ENCODE data around the gene FAM118A.
"Not testable (repeated sequence)": the region's sequence is repeated elsewhere in the genome, so short reads cannot be mapped to it uniquely, and the experiment has no call there.

FAM118A gene

DNA sequence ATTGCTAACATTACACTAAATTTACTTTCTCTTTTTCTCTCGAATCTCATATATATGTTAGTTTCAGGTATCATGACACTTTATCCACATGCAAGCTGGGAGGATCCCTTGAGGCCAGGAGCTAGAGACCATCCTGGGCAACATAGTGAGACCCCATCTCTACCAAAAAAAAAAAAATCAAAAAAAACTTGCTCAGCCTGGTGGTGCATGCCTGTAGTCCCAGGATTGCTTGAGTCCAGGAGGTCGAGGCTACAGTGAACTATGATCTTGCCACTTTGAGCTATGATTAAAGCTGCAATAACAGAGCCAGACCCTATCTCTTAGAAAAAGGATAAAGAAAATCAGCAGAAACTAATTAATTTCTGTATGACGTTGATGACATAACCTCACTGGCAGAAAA is 28.7 kb upstream of the FAM118A start:
- DNase-seq (ENCODE audit: low read depth, low spot score) = no peak

- DNase-seq (ENCODE audit: low read depth, low spot score) = no peak
Observed at GRCh38 chr22:45284705-45285262, 24.9 kb upstream of the FAM118A start, which contains the start of gene UPK3A. UPK3A (plus strand) TSS chr22:45284949; CDS start chr22:45285014, 65 bp downstream.

DNA sequence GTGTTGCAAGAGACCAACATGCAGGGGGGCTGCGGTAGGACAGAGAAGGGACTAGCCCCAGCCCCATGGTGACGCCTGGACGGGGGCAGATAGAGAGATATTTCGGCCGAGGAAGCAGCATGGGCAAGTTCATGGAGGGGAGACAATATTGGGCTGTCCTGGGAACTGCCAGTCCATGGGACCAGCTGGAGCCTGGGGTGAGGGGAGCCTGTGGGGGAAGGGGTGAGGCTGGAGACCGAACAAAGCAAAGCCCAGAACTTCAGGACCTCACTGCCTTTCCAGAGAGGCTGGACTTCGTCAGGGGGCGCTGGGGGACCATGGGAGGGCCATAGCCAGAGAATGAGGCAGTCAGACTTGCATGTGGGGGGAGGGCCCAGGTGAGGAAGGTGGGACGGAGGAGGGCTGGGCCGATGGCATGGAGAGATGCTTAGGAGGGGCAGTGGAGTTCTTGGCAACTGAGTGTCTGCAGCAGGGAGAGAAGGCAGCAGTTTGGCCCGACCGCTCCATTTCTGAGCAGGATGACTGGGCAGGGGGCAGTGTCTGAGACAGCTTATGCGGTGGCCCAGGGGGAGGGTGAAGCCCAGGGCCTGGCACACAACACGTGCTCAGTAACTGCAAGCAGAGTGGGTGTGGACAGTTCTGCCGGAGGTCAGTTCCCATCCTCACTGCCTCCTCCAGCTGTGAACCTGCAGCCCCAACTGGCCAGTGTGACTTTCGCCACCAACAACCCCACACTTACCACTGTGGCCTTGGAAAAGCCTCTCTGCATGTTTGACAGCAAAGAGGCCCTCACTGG is 24.3 kb upstream of the FAM118A start:
- DNase-seq (ENCODE audit: low read depth, low spot score) = no peak

GRCh38 chr22:45286854-45287551 is 22.7 kb upstream of the FAM118A start:
- DNase-seq (ENCODE audit: low read depth, low spot score) = no peak

- DNase-seq (ENCODE audit: low read depth, low spot score) = no peak
Observed at GRCh38 chr22:45290410-45290936, 19.3 kb upstream of the FAM118A start.

DNA sequence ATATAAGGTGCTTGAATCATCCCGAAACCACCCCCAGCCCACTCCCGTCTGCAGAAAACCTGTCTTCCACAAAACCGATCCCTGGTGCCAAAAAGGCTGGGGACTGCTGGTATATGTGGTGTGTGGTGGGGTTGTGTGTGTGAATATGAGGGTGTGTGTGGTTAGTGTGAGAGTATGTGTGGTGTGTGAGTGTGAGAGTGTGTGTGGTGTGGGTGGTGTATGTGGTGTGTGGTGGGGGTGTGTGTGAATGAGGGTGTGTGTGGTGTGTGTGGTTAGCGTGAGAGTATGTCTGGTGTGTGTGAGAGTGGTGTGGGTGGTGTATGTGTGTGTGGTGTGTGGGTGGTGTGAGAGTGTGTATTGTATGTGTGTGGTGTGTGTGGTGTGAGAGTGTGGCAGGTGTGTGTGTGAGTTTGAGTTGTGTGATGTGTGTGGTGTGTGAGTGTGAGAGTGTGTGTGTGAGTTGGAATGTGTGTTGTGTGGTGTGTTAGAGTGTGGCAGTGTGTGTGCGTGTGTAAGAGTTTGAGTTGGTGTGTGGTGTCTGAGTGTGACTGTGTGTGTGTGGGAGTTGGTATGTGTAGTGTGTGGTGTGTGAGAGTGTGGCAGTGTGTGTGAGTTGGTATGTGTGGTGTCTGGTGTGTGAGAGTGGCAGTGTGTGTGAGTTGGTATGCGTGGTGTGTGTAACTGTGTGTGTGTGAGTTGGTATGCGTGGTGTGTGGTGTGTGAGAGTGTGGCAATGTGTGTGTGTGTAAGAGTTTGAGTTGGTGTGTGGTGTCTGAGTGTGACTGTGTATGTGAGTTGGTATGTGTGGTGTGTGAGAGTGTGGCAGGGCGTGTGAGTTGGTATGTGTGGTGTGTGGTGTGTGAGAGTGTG is 18.4 kb upstream of the FAM118A start:
- DNase-seq (ENCODE audit: low read depth, low spot score) = no peak

- DNase-seq (ENCODE audit: low read depth, low spot score) = no peak
Observed at GRCh38 chr22:45291931-45292290, 17.8 kb upstream of the FAM118A start.

- DNase-seq (ENCODE audit: low read depth, low spot score) = no peak
Observed at GRCh38 chr22:45292731-45293442, 16.8 kb upstream of the FAM118A start.

DNA sequence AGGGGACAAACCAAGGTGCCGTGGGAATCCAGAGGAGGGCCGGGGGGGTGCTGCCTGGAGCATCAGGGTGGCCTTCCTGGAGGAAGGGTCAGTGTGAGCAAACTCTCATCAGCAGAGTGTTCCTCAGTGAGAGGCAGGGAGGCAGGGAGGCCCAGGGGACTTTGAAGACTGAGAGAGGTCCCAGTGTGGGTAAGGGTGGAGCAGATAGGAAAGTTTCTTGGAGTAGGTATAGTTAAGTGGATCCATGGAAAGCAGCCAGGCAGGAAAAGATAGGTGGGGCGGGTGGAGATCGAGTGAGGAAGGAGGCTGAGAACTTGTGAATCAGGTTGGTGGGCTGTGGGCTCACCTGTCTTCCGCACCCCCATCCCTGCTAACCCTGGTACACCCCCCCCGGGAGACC is 15.7 kb upstream of the FAM118A start:
- no peak for DNase-seq (ENCODE audit: low read depth, low spot score)

GRCh38 chr22:45295004-45295403 is 14.7 kb upstream of the FAM118A start:
- DNase-seq (ENCODE audit: low read depth, low spot score) = not testable (repeated sequence)

DNA sequence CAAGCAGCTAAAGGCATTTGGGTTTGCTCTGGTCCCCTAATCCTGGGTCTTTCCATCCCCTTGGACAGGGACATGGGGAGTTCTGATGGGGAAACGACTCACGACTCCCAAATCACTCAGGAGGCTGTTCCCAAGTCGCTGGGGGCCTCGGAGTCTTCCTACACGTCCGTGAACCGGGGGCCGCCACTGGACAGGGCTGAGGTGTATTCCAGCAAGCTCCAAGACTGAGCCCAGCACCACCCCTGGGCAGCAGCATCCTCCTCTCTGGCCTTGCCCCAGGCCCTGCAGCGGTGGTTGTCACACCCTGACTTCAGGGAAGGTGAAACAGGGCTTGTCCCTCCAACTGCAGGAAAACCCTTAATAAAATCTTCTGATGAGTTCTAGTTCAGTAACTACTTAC is 14.2 kb upstream of the FAM118A start:
- DNase-seq (ENCODE audit: low read depth, low spot score) = no peak

- no peak for DNase-seq (ENCODE audit: low read depth, low spot score)
Observed at GRCh38 chr22:45296628-45297297, 13.0 kb upstream of the FAM118A start.

DNA sequence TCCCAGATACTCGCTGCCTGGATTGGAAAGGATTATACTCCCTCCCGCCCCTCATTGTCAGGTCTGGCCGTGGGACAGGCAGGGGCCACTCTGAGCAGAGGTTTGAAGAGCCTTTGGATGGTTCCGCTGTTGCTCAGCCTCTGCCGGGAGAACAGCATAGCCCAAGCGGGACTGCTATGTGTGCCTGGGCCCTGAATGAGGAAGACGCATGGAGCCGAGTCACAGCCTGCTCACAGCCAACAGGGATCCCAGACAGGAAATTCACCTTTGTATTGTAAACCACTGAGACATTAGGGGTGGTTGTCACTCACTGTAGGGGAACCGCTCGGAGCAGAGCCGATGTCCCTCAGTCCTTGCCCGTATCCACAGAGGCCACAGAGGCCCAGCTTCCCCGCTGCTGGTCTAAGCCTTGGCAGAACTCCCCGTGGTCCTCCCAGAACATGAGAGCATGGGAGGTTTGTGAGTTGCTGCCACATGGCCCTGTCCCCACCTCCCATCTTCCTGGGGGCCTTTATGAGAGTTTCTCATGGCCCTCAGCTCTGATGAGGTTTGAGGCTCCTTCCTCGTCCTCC is 10.7 kb upstream of the FAM118A start:
- DNase-seq (ENCODE audit: low read depth, low spot score) = no peak

GRCh38 chr22:45302751-45303150 is 7.0 kb upstream of the FAM118A start:
- DNase-seq (ENCODE audit: low read depth, low spot score) = no peak

GRCh38 chr22:45303181-45303580 is 6.6 kb upstream of the FAM118A start:
- DNase-seq (ENCODE audit: low read depth, low spot score) = no peak

DNA sequence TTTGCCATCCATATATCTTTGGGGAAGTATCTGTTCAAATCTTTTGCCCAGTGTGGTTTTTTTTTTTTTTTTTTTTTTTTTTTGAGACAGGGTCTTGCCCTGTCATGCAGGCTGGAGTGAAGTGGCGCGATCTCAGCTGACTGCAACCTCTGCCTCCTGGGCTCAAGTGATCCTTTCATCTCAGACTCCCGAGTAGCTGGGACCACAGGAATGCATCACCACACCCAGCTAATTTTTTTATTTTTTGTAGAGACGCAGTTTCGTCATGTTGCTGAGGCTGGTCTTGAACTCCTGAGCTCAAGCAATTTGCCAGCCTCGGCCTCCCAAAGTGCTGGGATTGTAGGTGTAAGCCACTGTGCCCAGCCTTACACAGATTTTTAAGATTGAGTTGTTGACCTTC is 4.8 kb upstream of the FAM118A start:
- DNase-seq (ENCODE audit: low read depth, low spot score) = no peak

- DNase-seq (ENCODE audit: low read depth, low spot score) = no peak
Observed at GRCh38 chr22:45305456-45306075, 4.2 kb upstream of the FAM118A start.

DNA sequence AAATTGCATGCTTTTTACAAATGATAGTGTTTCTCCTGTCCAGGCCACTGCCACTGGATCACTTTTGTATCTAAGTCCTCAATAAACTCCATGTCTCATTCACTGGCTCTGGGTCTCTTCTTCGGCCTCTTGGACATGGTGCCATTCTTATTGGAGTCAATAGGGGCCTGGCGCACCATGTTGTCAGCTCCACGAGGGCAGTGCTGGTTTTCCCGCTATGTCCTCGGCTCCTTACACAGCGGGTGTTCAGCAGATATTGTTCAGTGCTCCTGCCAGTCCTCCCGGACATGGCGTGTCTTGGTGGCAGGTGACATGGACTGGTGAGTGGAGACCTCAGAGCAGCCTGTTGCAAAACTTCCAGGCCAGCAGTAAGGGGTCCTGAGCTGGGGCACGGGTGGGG is 3.6 kb upstream of the FAM118A start:
- no peak for DNase-seq (ENCODE audit: low read depth, low spot score)

- DNase-seq (ENCODE audit: low read depth, low spot score) = no peak
Observed at GRCh38 chr22:45308391-45308956, 1.3 kb upstream of the FAM118A start.
